H1 (cell line): Measurements from ENCODE around the gene ZNF518B. TPM values are rescaled to one million over a fixed set of nuclear protein-coding genes. Genes with fewer than 3 reads are reported as not detected.

Experiments used
- EGR1 ChIP-seq: IDR thresholded peaks from 2 replicates; pipeline ENCODE4 v1.6.1; 2011; ENCODE audit warnings: low read depth, low read length, borderline replicate concordance
- EZH2 ChIP-seq: fragments of 200-600 bp; sonication (generic); IDR thresholded peaks from 2 replicates; pipeline ENCODE4 v1.7.1; 2012; ENCODE audit warnings: low read depth, mild to moderate bottlenecking, moderate library complexity, low read length, inconsistent platforms; ENCODE audit not compliant: severe bottlenecking
- NANOG ChIP-seq: IDR thresholded peaks from 2 replicates; pipeline ENCODE4 v1.6.1; 2011; ENCODE audit warnings: low read length, low read depth, mild to moderate bottlenecking, inconsistent platforms; ENCODE audit not compliant: insufficient read depth, poor library complexity, severe bottlenecking
- polyA plus RNA-seq, 7 experiments: library from polyadenylated mRNA; depleted of rRNA in 3 of 7; stranded (reverse) in 5 of 7; unstranded in 2 of 7; fragments of >200 nt in 5 of 7; fragments of 200-250 nt in 2 of 7; gene quantifications; 1 replicate in 5 of 7; 2 replicates in 1 of 7; 4 replicates in 1 of 7; pipeline versions ENCODE4 v1.2.1 to v1.2.3, GENCODE V29; 2011 to 2013; ENCODE audit warnings: missing spikeins in 2 of 7, mixed read lengths in 2 of 7
- total RNA-seq: library from RNA; stranded (reverse); fragmentation: NEBNext Ultra II Directional; extraction: Animal tissue kit (Norgen Biotek cat#: 25700); gene quantifications from 2 replicates; pipeline ENCODE4 v1.2.1, GENCODE V29; 2021

The ZNF518B gene
- total and polyA plus RNA-seq, 2 of the 8 experiments (the other 6 are each of a cell fraction or from before 2014, with no cell fraction given), result 2.9 to 9.0 TPM

DNA sequence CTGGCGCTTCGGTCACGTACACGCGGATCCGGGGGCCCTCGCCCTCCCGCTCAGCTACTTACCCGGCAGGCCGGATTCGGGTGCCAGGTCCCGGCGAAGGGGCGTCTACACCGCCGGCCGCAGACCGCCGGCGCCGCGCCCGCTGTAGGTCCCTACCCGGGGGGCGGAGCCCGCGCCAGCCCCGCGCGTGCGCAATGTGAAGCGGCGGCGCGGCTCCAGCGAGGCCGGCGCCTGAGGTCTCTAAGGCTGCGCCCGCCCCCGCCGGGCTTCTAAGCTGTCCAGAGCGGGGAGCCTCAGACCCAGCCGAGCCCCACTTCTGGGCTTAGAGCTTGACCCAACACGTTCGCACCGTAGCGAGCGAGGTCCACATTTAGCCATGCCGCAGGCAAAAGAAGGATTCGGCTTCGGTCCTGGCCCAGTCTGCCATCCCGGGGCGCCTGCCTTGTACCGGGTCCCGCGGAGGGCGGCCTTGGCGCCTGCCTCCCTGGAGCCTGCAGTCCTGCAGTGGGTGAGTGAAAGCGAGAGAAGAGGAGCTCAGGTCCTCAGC, at the start of gene ZNF518B (continued):
- TF ChIP-seq NANOG (peak; percentile 68), EZH2 (no peak), EGR1 (peak; percentile 63; the same call in 1 of the 2 replicates)
